Mesendoderm (in vitro differentiated cells): ENCODE data around the gene KCTD1.

ENCODE experiments used
- DNase-seq: peaks from one replicate; pipeline ENCODE4 v3.0.0; 2013
- H2AK5ac ChIP-seq: 2 replicates; pipeline ENCODE4 v1.6.1; 2013; ENCODE audit warnings: low read length, inconsistent platforms
- H2BK120ac ChIP-seq: 2 replicates; pipeline ENCODE4 v1.6.1; 2013; ENCODE audit warnings: low read depth, mild to moderate bottlenecking, low read length, moderate library complexity, mixed read lengths
- H2BK15ac ChIP-seq: replicated peaks from 2 replicates; pipeline ENCODE4 v1.6.1; 2013; ENCODE audit warnings: low read depth, mild to moderate bottlenecking, moderate library complexity
- H2BK5ac ChIP-seq: 2 replicates; pipeline ENCODE4 v1.6.1; 2013; ENCODE audit warnings: low read length, inconsistent platforms
- H3K18ac ChIP-seq: 2 replicates; pipeline ENCODE4 v1.6.1; 2013; ENCODE audit warnings: mild to moderate bottlenecking, low read length, mixed read lengths
- H3K23ac ChIP-seq: one replicate; pipeline ENCODE4 v1.6.1; 2013; ENCODE audit warnings: low read length
- H3K27ac ChIP-seq: 2 replicates; pipeline ENCODE4 v1.5.1; 2013; ENCODE audit warnings: low read depth, mild to moderate bottlenecking, inconsistent platforms, low read length, moderate library complexity
- H3K27me3 ChIP-seq: 2 replicates; pipeline ENCODE4 v1.6.1; 2013; ENCODE audit warnings: low read length, control low read depth, mild to moderate bottlenecking, inconsistent platforms; ENCODE audit not compliant: insufficient read depth, poor library complexity
- H3K36me3 ChIP-seq: 2 replicates; pipeline ENCODE4 v1.6.1; 2013; ENCODE audit warnings: low read length, inconsistent platforms; ENCODE audit not compliant: control insufficient read depth, insufficient read depth
- H3K4ac ChIP-seq: one replicate; pipeline ENCODE4 v1.6.1; 2013; ENCODE audit warnings: low read depth, mild to moderate bottlenecking, low read length, moderate library complexity
- H3K4me1 ChIP-seq: 2 replicates; pipeline ENCODE4 v1.6.1; 2013; ENCODE audit warnings: low read depth, low read length, inconsistent platforms; ENCODE audit not compliant: control insufficient read depth
- H3K4me2 ChIP-seq: 2 replicates; pipeline ENCODE4 v1.6.1; 2013; ENCODE audit warnings: low read length
- H3K4me3 ChIP-seq: 2 replicates; pipeline ENCODE4 v1.5.1; 2013; ENCODE audit warnings: mild to moderate bottlenecking, low read length
- H3K56ac ChIP-seq: one replicate; pipeline ENCODE4 v1.6.1; 2013; ENCODE audit warnings: low read length
- H3K79me1 ChIP-seq: 2 replicates; pipeline ENCODE4 v1.6.1; 2013; ENCODE audit warnings: low read length, inconsistent platforms
- H3K79me2 ChIP-seq: 2 replicates; pipeline ENCODE4 v1.6.1; 2013; ENCODE audit warnings: mild to moderate bottlenecking, low read length; ENCODE audit not compliant: control insufficient read depth, insufficient read depth
- H3K9ac ChIP-seq: 2 replicates; pipeline ENCODE4 v1.6.1; 2013; ENCODE audit warnings: low read length, inconsistent platforms
- H4K5ac ChIP-seq: one replicate; pipeline ENCODE4 v1.6.1; 2013; ENCODE audit warnings: low read length
- H4K8ac ChIP-seq: one replicate; pipeline ENCODE4 v1.6.1; 2013; ENCODE audit warnings: low read depth, mild to moderate bottlenecking, control low read depth, low read length, moderate library complexity
- WGBS: extraction: QIAGEN DNeasy Blood & Tissue Kit; methylation state at CpG from one replicate; pipeline ENCODE4 v1.1.7; 2013; ENCODE audit warnings: low lambda C conversion rate, missing lambda C conversion rate; ENCODE audit not compliant: insufficient coverage; ENCODE audit errors: extremely low coverage; 5-methylcytosine and 5-hydroxymethylcytosine counted together

KCTD1 gene

GRCh38 chr18:26497866-26498265 is 50.5 kb downstream of the KCTD1 start:
- no peak overlapping the region for H3K4ac ChIP-seq
- H2AK5ac ChIP-seq: no peak overlapping the region
- no peaks in the 10 kb centered on the region for H3K27me3 ChIP-seq
- H3K4me1 ChIP-seq: no peaks in the 10 kb centered on the region
- no CpG with 5 or more reads among the region's 4 CpGs for WGBS
- no peak overlapping the region for H3K27ac ChIP-seq
- H3K9ac ChIP-seq: no peak overlapping the region
- no peaks in the 10 kb centered on the region for H3K79me2 ChIP-seq
- H4K8ac ChIP-seq: no peak overlapping the region
- no peak overlapping the region for H3K18ac ChIP-seq
- H2BK120ac ChIP-seq: no peak overlapping the region
- no peak for DNase-seq
- no peak overlapping the region for H3K23ac ChIP-seq
- H2BK15ac ChIP-seq: no peak overlapping the region
- no peak overlapping the region for H3K4me3 ChIP-seq
- H3K56ac ChIP-seq: no peak overlapping the region
- H3K36me3 ChIP-seq: no peaks in the 10 kb centered on the region
- no peak overlapping the region for H2BK5ac ChIP-seq
- no peak overlapping the region for H3K4me2 ChIP-seq
- no peak overlapping the region for H4K5ac ChIP-seq
- H3K79me1 ChIP-seq: no peaks in the 10 kb centered on the region

GRCh38 chr18:26496528-26496927 is 51.8 kb downstream of the KCTD1 start:
- Histone ChIP-seq H2BK15ac (no peak overlapping the region), H3K27ac (no peak overlapping the region), H2BK5ac (no peak overlapping the region), H3K36me3 (no peaks in the 10 kb centered on the region), H2AK5ac (no peak overlapping the region), H4K8ac (no peak overlapping the region), H2BK120ac (no peak overlapping the region), H3K79me1 (no peaks in the 10 kb centered on the region), H3K27me3 (no peaks in the 10 kb centered on the region), H3K4me1 (no peaks in the 10 kb centered on the region), H3K23ac (no peak overlapping the region), H3K4me2 (no peak overlapping the region), H3K4me3 (no peak overlapping the region), H3K79me2 (no peaks in the 10 kb centered on the region), H3K56ac (no peak overlapping the region), H3K18ac (no peak overlapping the region), H4K5ac (no peak overlapping the region), H3K4ac (no peak overlapping the region), H3K9ac (no peak overlapping the region)
- no CpG with 5 or more reads among the region's 1 CpG for WGBS
- DNase-seq: no peak

- Histone ChIP-seq H3K27me3 (no peaks in the 10 kb centered on the region), H4K5ac (no peak overlapping the region), H3K4me3 (no peak overlapping the region), H2AK5ac (no peak overlapping the region), H3K18ac (no peak overlapping the region), H3K4me1 (no peaks in the 10 kb centered on the region), H3K56ac (no peak overlapping the region), H2BK5ac (no peak overlapping the region), H3K23ac (no peak overlapping the region), H3K79me2 (no peaks in the 10 kb centered on the region), H3K9ac (no peak overlapping the region), H3K27ac (no peak overlapping the region), H3K79me1 (no peaks in the 10 kb centered on the region), H4K8ac (no peak overlapping the region), H3K4me2 (no peak overlapping the region), H3K36me3 (no peaks in the 10 kb centered on the region), H2BK120ac (no peak overlapping the region), H3K4ac (no peak overlapping the region), H2BK15ac (no peak overlapping the region)
- WGBS: no CpG with 5 or more reads among the region's 5 CpGs
- DNase-seq: no peak
Measured at GRCh38 chr18:26495287-26495686, 53.1 kb downstream of the KCTD1 start.

GRCh38 chr18:26493021-26493420 is 55.3 kb downstream of the KCTD1 start:
- Histone ChIP-seq H3K4me3 (no peak overlapping the region), H3K9ac (no peak overlapping the region), H4K8ac (no peak overlapping the region), H3K36me3 (no peaks in the 10 kb centered on the region), H3K56ac (no peak overlapping the region), H2AK5ac (no peak overlapping the region), H3K79me1 (no peaks in the 10 kb centered on the region), H3K79me2 (no peaks in the 10 kb centered on the region), H3K18ac (no peak overlapping the region), H3K23ac (no peak overlapping the region), H3K4me1 (no peaks in the 10 kb centered on the region), H3K4ac (no peak overlapping the region), H4K5ac (no peak overlapping the region), H2BK15ac (no peak overlapping the region), H3K27ac (no peak overlapping the region), H2BK5ac (no peak overlapping the region), H3K27me3 (no peaks in the 10 kb centered on the region), H2BK120ac (no peak overlapping the region), H3K4me2 (no peak overlapping the region)
- WGBS: no CpG with 5 or more reads among the region's 3 CpGs
- no peak for DNase-seq

GRCh38 chr18:26491194-26491816 is 57.0 kb downstream of the KCTD1 start:
- Histone ChIP-seq H4K5ac (no peak overlapping the region), H3K4me2 (no peak overlapping the region), H3K79me1 (no peaks in the 10 kb centered on the region), H3K36me3 (no peaks in the 10 kb centered on the region), H2BK120ac (no peak overlapping the region), H4K8ac (no peak overlapping the region), H2AK5ac (no peak overlapping the region), H2BK5ac (no peak overlapping the region), H2BK15ac (no peak overlapping the region), H3K4me3 (no peak overlapping the region), H3K27me3 (no peaks in the 10 kb centered on the region), H3K9ac (no peak overlapping the region), H3K4ac (no peak overlapping the region), H3K27ac (no peak overlapping the region), H3K56ac (no peak overlapping the region), H3K79me2 (no peaks in the 10 kb centered on the region), H3K23ac (no peak overlapping the region), H3K4me1 (no peaks in the 10 kb centered on the region), H3K18ac (no peak overlapping the region)
- no peak for DNase-seq
- WGBS: no CpG with 5 or more reads among the region's 6 CpGs

GRCh38 chr18:26489881-26490280 is 58.5 kb downstream of the KCTD1 start:
- Histone ChIP-seq H3K4me3 (no peak overlapping the region), H3K79me2 (no peaks in the 10 kb centered on the region), H2BK15ac (no peak overlapping the region), H3K18ac (no peak overlapping the region), H2BK120ac (no peak overlapping the region), H3K56ac (no peak overlapping the region), H3K23ac (no peak overlapping the region), H3K9ac (no peak overlapping the region), H4K5ac (no peak overlapping the region), H3K36me3 (no peaks in the 10 kb centered on the region), H3K79me1 (no peaks in the 10 kb centered on the region), H3K4me2 (no peak overlapping the region), H2BK5ac (no peak overlapping the region), H2AK5ac (no peak overlapping the region), H3K4ac (no peak overlapping the region), H4K8ac (no peak overlapping the region), H3K4me1 (no peaks in the 10 kb centered on the region), H3K27me3 (no peaks in the 10 kb centered on the region), H3K27ac (no peak overlapping the region)
- no peak for DNase-seq
- WGBS: no CpG with 5 or more reads among the region's 7 CpGs
